Stimulated activated CD4-positive, alpha-beta T cell treated with anti-CD3 and anti-CD28 coated beads, Interleukin-2, amount 100 ng/mL, for 24 hours (primary cell): ENCODE measurements around the gene SCN4A.
A peak's percentile ranks its signal among the peaks of the same experiment; 100 is the strongest.
"Not testable (repeated sequence)": the region's sequence is repeated elsewhere in the genome, so short reads cannot be mapped to it uniquely, and the experiment has no call there.

Source experiments
- DNase-seq, 2 donors: peaks; one replicate each; pipeline ENCODE4 v3.0.0-alpha.2; 2020

The SCN4A gene

GRCh38 chr17:63911041-63911635 lies 61.6 kb downstream of the SCN4A start, which contains the start of gene CSHL1:
CSHL1 (minus strand) TSS chr17:63911258; CDS start chr17:63911196, 62 bp downstream.
- no peak for DNase-seq

- no peak for DNase-seq
Measured at GRCh38 chr17:63910096-63910495, 62.6 kb downstream of the SCN4A start.

- not testable (repeated sequence) for DNase-seq
Measured at GRCh38 chr17:63909586-63909985, 63.1 kb downstream of the SCN4A start.

- DNase-seq, result peak in 1 of 2 donors; percentile 32
Measured at GRCh38 chr17:63907161-63907778, 65.4 kb downstream of the SCN4A start.

GRCh38 chr17:63904796-63905195 lies 67.9 kb downstream of the SCN4A start:
- DNase-seq, result not testable (repeated sequence)

GRCh38 chr17:63903787-63904201 lies 68.9 kb downstream of the SCN4A start:
- not testable (repeated sequence) for DNase-seq

- not testable (repeated sequence) for DNase-seq
Measured at GRCh38 chr17:63901971-63902370, 70.7 kb downstream of the SCN4A start.

- DNase-seq, result peak; percentile 16 to 25
Measured at GRCh38 chr17:63898899-63899798, 73.6 kb downstream of the SCN4A start.

GRCh38 chr17:63896524-63897354 lies 76.0 kb downstream of the SCN4A start, which contains the start of gene CSH1:
CSH1 (minus strand) TSS chr17:63896574; CDS start chr17:63896511, 63 bp downstream.
- DNase-seq, result not testable (repeated sequence)

- not testable (repeated sequence) for DNase-seq
Measured at GRCh38 chr17:63894821-63895220, 77.9 kb downstream of the SCN4A start.

GRCh38 chr17:63894021-63894420 lies 78.7 kb downstream of the SCN4A start:
- DNase-seq, result not testable (repeated sequence)

- not testable (repeated sequence) for DNase-seq
Measured at GRCh38 chr17:63892316-63893037, 80.2 kb downstream of the SCN4A start.

GRCh38 chr17:63889026-63889848 lies 83.5 kb downstream of the SCN4A start:
- peak in 1 of 2 donors; percentile 22 for DNase-seq
